Liver (tissue), 9 donors: ENCODE measurements around the gene IQSEC3. TPM values are rescaled to one million over a fixed set of nuclear protein-coding genes. Genes with fewer than 3 reads are reported as not detected.

Experiments used
- DNase-seq: peaks from one replicate; pipeline ENCODE4 v3.0.0-alpha.2; 2017; ENCODE audit warnings: low spot score
- H3K27ac ChIP-seq, 2 donors: one replicate each; pipeline ENCODE4 v1.7.0; 2013; ENCODE audit warnings: inconsistent platforms in 2 of 2, low read length in 2 of 2, control low read depth in 1 of 2, low read depth in 1 of 2, mild to moderate bottlenecking in 1 of 2
- H3K27me3 ChIP-seq, 4 donors: one replicate each; pipeline versions ENCODE4 v1.6.1 to v1.7.0; 2013; ENCODE audit warnings: low read length in 3 of 4, inconsistent platforms in 1 of 4, mild to moderate bottlenecking in 1 of 4, moderate library complexity in 1 of 4; ENCODE audit not compliant: control insufficient read depth in 4 of 4, insufficient read depth in 4 of 4
- H3K36me3 ChIP-seq, 4 donors: one replicate each; pipeline versions ENCODE4 v1.6.1 to v1.7.0; 2013; ENCODE audit warnings: low read length in 3 of 4, mild to moderate bottlenecking in 3 of 4, low read depth in 1 of 4, moderate library complexity in 1 of 4; ENCODE audit not compliant: control insufficient read depth in 4 of 4, insufficient read depth in 3 of 4
- H3K4me1 ChIP-seq, 4 donors: one replicate each; pipeline versions ENCODE4 v1.6.1 to v1.7.0; 2013; ENCODE audit warnings: low read length in 3 of 4, mild to moderate bottlenecking in 3 of 4, moderate library complexity in 1 of 4; ENCODE audit not compliant: control insufficient read depth in 4 of 4, insufficient read depth in 4 of 4
- H3K4me3 ChIP-seq, 3 donors: one replicate each; pipeline versions ENCODE4 v1.6.1 to v1.7.0; 2013; ENCODE audit warnings: low read length in 3 of 3, control low read depth in 1 of 3, low read depth in 1 of 3, mild to moderate bottlenecking in 1 of 3
- H3K9ac ChIP-seq, 2 donors: one replicate each; pipeline ENCODE4 v1.7.0; 2013; ENCODE audit warnings: low read length in 2 of 2, mild to moderate bottlenecking in 2 of 2, moderate library complexity in 2 of 2, control low read depth in 1 of 2, low read depth in 1 of 2
- H3K9me3 ChIP-seq, 4 donors: one replicate each; pipeline versions ENCODE4 v1.6.1 to v1.7.0; 2013; ENCODE audit warnings: low read length in 3 of 4; ENCODE audit not compliant: control insufficient read depth in 4 of 4
- ATF3 ChIP-seq: IDR thresholded peaks from 2 replicates; pipeline ENCODE4 v1.6.1; 2016; ENCODE audit warnings: antibody characterized with exemption
- EGR1 ChIP-seq, 2 donors: IDR thresholded peaks; 2 replicates each; pipeline ENCODE4 v1.6.1; 2016 to 2018; ENCODE audit warnings: antibody characterized with exemption in 2 of 2, low read depth in 2 of 2
- FOXA1 ChIP-seq: IDR thresholded peaks from 2 replicates; pipeline ENCODE4 v1.6.1; 2016; ENCODE audit warnings: antibody characterized with exemption
- FOXA2 ChIP-seq: IDR thresholded peaks from 2 replicates; pipeline ENCODE4 v1.6.1; 2016; ENCODE audit warnings: antibody characterized with exemption
- GABPA ChIP-seq, 2 donors: IDR thresholded peaks in 1 of 2; conservative IDR thresholded peaks in 1 of 2; 2 replicates each; pipeline ENCODE4 v1.6.1; 2016; ENCODE audit warnings: antibody characterized with exemption in 2 of 2, mild to moderate bottlenecking in 1 of 2, moderate library complexity in 1 of 2
- HNF4A ChIP-seq, 2 donors: conservative IDR thresholded peaks; 2 replicates each; pipeline ENCODE4 v1.6.1; 2016; ENCODE audit warnings: antibody characterized with exemption in 2 of 2, mild to moderate bottlenecking in 2 of 2
- HNF4G ChIP-seq: IDR thresholded peaks from 2 replicates; pipeline ENCODE4 v1.6.1; 2016; ENCODE audit warnings: antibody characterized with exemption
- JUND ChIP-seq, 2 donors: IDR thresholded peaks; 2 replicates each; pipeline ENCODE4 v1.6.1; 2016; ENCODE audit warnings: antibody characterized with exemption in 2 of 2
- NR2F2 ChIP-seq: IDR thresholded peaks from 2 replicates; pipeline ENCODE4 v1.6.1; 2016; ENCODE audit warnings: antibody characterized with exemption
- RAD21 ChIP-seq, 2 donors: IDR thresholded peaks; 2 replicates each; pipeline ENCODE4 v1.6.1; 2016; ENCODE audit warnings: antibody characterized with exemption in 2 of 2, mild to moderate bottlenecking in 2 of 2
- RXRA ChIP-seq, 2 donors: IDR thresholded peaks; 2 replicates each; pipeline ENCODE4 v1.6.1; 2017 to 2018; ENCODE audit warnings: antibody characterized with exemption in 2 of 2, mild to moderate bottlenecking in 1 of 2
- SP1 ChIP-seq: IDR thresholded peaks from 2 replicates; pipeline ENCODE4 v1.6.1; 2018; ENCODE audit warnings: antibody characterized with exemption, mild to moderate bottlenecking
- TAF1 ChIP-seq: conservative IDR thresholded peaks from 2 replicates; pipeline ENCODE4 v1.6.1; 2016; ENCODE audit warnings: antibody characterized with exemption, mild to moderate bottlenecking
- YY1 ChIP-seq: IDR thresholded peaks from 2 replicates; pipeline ENCODE4 v1.6.1; 2016; ENCODE audit warnings: antibody characterized with exemption, mild to moderate bottlenecking
- WGBS: extraction: QIAGEN DNeasy Blood & Tissue Kit; methylation state at CpG from one replicate; pipeline ENCODE4 v1.1.7; 2013; 5-methylcytosine and 5-hydroxymethylcytosine counted together
- polyA plus RNA-seq, 2 donors: library from polyadenylated mRNA; stranded (reverse) in 1 of 2; unstranded in 1 of 2; fragments of 200-250 nt in 1 of 2; fragments of >200 nt in 1 of 2; fragmentation: Nextera tagmentation in 1 of 2; extraction: Ambion mirVana in 1 of 2; gene quantifications; one replicate each; pipeline versions ENCODE4 v1.2.1 to v1.2.3, GENCODE V29; 2013 to 2015
- total RNA-seq, 2 donors: library from RNA; depleted of rRNA; stranded (reverse); fragments of >200 nt; gene quantifications; one replicate each; pipeline ENCODE4 v1.2.3, GENCODE V29; 2014
- TF ChIP-seq, protein P1 (sequence below): IDR thresholded peaks from 2 replicates; pipeline ENCODE4 v1.6.1; 2016; ENCODE audit warnings: antibody characterized with exemption
- TF ChIP-seq, protein P2 (sequence below): IDR thresholded peaks from 2 replicates; pipeline ENCODE4 v1.6.1; 2016; ENCODE audit warnings: antibody characterized with exemption, mild to moderate bottlenecking
- TF ChIP-seq, protein P3 (sequence below): IDR thresholded peaks from 2 replicates; pipeline ENCODE4 v1.6.1; 2016; ENCODE audit warnings: antibody characterized with exemption
- donor health status: healthy.
- donor health status: healthy.
- donor health status: healthy.
- donor health status: healthy.
- donor health status: healthy.

Gene IQSEC3
- total and polyA plus RNA-seq, 4 donors: under 0.01 to 0.79 (median 0.48) TPM

- TF ChIP-seq HNF4A (conservative IDR thresholded peaks at IDR 0.05) (no peak), TAF1 (no peak)
Measured at GRCh38 chr12:207804-208203, 141.2 kb downstream of the IQSEC3 start (continued).

DNA sequence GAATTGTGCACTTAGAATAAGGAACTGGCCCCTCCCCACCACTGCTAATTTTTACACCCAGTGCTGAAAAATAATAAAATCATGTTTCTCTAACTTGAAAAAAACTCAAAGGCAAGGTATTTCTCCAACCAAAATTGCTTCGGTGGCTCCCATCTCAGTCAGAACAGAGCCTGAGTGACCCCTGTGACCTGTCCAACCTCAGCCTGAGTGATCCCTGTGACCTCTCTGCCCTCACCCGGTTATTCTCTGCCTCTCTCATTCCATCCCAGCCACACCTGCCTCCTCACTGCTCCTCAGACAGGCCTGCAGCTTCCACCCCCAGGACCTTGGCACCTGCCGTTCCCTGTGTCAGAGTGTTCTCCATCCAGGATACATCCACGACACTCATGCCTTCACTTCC lies 142.2 kb downstream of the IQSEC3 start:
- Histone ChIP-seq H3K9ac (no peak overlapping the region), H3K36me3 (peaks cover 1 to 13% (median 11%) of the 10 kb centered on the region in 4 donors), H3K4me1 (peaks cover 11 to 57% (median 45%) of the 10 kb centered on the region in 4 donors), H3K27ac (no peak overlapping the region), H3K9me3 (no peaks in the 10 kb centered on the region), H3K4me3 (no peak overlapping the region), H3K27me3 (no peaks in the 10 kb centered on the region)
- TF ChIP-seq EGR1 (IDR thresholded peaks at IDR 0.05; ENCODE audit: low read depth in 2 of 2) (no peak), GABPA (IDR thresholded peaks at IDR 0.05 in 1 of 2, conservative IDR thresholded peaks at IDR 0.05 in 1 of 2) (no peak), YY1 (no peak), NR2F2 (peak; percentile 87), RXRA (IDR thresholded peaks at IDR 0.05) (peak; percentile 23 to 54), HNF4A (conservative IDR thresholded peaks at IDR 0.05) (peak in 1 of 2 donors; percentile 32), SP1 (no peak)
- 54% methylated on average over 4 of the region's 4 CpGs for WGBS
- DNase-seq: no peak

DNA sequence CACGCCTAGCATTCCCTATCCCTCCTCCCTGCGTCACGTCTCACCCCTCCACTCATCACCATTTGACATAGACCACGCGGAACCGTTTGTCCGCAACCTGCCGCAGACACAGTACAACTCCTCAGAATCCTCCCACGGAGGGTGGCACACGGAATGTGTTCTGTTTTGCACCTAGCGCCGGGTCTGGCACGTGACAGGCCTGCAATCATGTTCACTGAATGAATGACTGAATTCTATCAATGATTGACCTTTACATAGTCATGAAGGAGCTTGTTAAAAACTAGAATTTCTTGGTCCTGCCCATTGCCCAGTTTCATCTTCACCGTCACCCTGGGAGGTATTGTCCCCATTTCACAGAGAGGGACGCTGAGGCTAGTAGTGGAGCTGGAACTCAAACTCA lies 142.7 kb downstream of the IQSEC3 start:
- no peak overlapping the region for H3K27ac ChIP-seq

DNA sequence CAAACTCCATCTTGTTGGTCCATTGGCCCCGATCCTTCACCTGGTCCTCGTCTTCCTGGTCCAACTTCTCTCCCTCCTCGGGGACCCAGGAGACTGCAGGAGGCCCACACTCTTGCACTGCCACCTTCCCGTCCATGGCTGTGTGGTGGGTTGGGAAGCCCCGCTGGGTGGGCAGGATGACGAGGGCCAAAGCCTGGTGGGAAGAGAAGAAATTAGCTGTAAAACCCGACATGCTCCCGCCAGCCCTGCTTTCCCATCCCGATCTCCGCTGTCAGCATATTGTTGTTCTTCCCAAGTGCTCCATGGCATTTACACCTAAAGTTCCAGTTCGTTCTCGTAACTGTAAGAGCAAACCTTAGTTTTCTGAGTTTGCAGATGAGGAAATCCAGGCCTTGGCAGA lies 143.3 kb downstream of the IQSEC3 start:
- Histone ChIP-seq H3K36me3 (peaks cover 0 to 10% (median 8%) of the 10 kb centered on the region in 4 donors), H3K27me3 (no peaks in the 10 kb centered on the region), H3K9ac (no peak overlapping the region), H3K4me1 (peaks cover 14 to 67% (median 53%) of the 10 kb centered on the region in 4 donors), H3K4me3 (no peak overlapping the region), H3K9me3 (no peaks in the 10 kb centered on the region), H3K27ac (peak overlapping the region; percentile 0 to 85)
- WGBS: 64% methylated on average over 12 of the region's 12 CpGs
- no peak for DNase-seq
- TF ChIP-seq JUND (IDR thresholded peaks at IDR 0.05): no peak
- no peak for TF ChIP-seq FOXA1
- no peak for TF ChIP-seq ATF3
- TF ChIP-seq YY1: no peak
- TF ChIP-seq, protein P1, sequence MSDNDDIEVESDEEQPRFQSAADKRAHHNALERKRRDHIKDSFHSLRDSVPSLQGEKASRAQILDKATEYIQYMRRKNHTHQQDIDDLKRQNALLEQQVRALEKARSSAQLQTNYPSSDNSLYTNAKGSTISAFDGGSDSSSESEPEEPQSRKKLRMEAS: no peak
- no peak for TF ChIP-seq GABPA (IDR thresholded peaks at IDR 0.05 in 1 of 2, conservative IDR thresholded peaks at IDR 0.05 in 1 of 2)
- TF ChIP-seq, protein P2, sequence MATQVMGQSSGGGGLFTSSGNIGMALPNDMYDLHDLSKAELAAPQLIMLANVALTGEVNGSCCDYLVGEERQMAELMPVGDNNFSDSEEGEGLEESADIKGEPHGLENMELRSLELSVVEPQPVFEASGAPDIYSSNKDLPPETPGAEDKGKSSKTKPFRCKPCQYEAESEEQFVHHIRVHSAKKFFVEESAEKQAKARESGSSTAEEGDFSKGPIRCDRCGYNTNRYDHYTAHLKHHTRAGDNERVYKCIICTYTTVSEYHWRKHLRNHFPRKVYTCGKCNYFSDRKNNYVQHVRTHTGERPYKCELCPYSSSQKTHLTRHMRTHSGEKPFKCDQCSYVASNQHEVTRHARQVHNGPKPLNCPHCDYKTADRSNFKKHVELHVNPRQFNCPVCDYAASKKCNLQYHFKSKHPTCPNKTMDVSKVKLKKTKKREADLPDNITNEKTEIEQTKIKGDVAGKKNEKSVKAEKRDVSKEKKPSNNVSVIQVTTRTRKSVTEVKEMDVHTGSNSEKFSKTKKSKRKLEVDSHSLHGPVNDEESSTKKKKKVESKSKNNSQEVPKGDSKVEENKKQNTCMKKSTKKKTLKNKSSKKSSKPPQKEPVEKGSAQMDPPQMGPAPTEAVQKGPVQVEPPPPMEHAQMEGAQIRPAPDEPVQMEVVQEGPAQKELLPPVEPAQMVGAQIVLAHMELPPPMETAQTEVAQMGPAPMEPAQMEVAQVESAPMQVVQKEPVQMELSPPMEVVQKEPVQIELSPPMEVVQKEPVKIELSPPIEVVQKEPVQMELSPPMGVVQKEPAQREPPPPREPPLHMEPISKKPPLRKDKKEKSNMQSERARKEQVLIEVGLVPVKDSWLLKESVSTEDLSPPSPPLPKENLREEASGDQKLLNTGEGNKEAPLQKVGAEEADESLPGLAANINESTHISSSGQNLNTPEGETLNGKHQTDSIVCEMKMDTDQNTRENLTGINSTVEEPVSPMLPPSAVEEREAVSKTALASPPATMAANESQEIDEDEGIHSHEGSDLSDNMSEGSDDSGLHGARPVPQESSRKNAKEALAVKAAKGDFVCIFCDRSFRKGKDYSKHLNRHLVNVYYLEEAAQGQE: no peak
- TF ChIP-seq, protein P3, sequence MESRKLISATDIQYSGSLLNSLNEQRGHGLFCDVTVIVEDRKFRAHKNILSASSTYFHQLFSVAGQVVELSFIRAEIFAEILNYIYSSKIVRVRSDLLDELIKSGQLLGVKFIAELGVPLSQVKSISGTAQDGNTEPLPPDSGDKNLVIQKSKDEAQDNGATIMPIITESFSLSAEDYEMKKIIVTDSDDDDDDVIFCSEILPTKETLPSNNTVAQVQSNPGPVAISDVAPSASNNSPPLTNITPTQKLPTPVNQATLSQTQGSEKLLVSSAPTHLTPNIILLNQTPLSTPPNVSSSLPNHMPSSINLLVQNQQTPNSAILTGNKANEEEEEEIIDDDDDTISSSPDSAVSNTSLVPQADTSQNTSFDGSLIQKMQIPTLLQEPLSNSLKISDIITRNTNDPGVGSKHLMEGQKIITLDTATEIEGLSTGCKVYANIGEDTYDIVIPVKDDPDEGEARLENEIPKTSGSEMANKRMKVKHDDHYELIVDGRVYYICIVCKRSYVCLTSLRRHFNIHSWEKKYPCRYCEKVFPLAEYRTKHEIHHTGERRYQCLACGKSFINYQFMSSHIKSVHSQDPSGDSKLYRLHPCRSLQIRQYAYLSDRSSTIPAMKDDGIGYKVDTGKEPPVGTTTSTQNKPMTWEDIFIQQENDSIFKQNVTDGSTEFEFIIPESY: no peak
- TF ChIP-seq SP1: no peak
- no peak for TF ChIP-seq FOXA2
- TF ChIP-seq HNF4G: no peak
- TF ChIP-seq RAD21 (IDR thresholded peaks at IDR 0.05): no peak
- no peak for TF ChIP-seq NR2F2
- TF ChIP-seq RXRA (IDR thresholded peaks at IDR 0.05): no peak

More for the DNA sequence above, 142.7 kb downstream of the IQSEC3 start:
- H3K4me3 ChIP-seq: no peak overlapping the region
- no peak for DNase-seq
- TF ChIP-seq FOXA1 (no peak), HNF4A (conservative IDR thresholded peaks at IDR 0.05) (peak in 1 of 2 donors; percentile 3)
- WGBS: 83% methylated on average over 15 of the region's 15 CpGs
- H3K36me3 ChIP-seq: peaks cover 0 to 12% (median 9%) of the 10 kb centered on the region in 4 donors
- H3K4me1 ChIP-seq: peaks cover 13 to 61% (median 48%) of the 10 kb centered on the region in 4 donors
- no peaks in the 10 kb centered on the region for H3K9me3 ChIP-seq
- H3K27me3 ChIP-seq: no peaks in the 10 kb centered on the region
- H3K9ac ChIP-seq: no peak overlapping the region
